Measurements from ENCODE around the gene NNT.
"Not testable (repeated sequence)": the region's sequence is repeated elsewhere in the genome, so short reads cannot be mapped to it uniquely, and the experiment has no call there.

The NNT gene

GRCh38 chr5:43582082-43583005, 20.6 kb upstream of the NNT start:
- in situ Hi-C loops (cut with MboI; ENCODE audit: low sequenced_read_pairs), result no loop called here

- in situ Hi-C loops (cut with MboI; ENCODE audit: low sequenced_read_pairs), result no loop called here
Observed at GRCh38 chr5:43583724-43584123, 19.3 kb upstream of the NNT start.

GRCh38 chr5:43584166-43584699, 18.7 kb upstream of the NNT start:
- in situ Hi-C loops (cut with MboI; ENCODE audit: low sequenced_read_pairs), result no loop called here

GRCh38 chr5:43588842-43589241, 14.1 kb upstream of the NNT start:
- in situ Hi-C loops (cut with MboI; ENCODE audit: low sequenced_read_pairs), result no loop called here

GRCh38 chr5:43589310-43589709, 13.7 kb upstream of the NNT start:
- in situ Hi-C loops (cut with MboI; ENCODE audit: low sequenced_read_pairs), result no loop called here

- in situ Hi-C loops (cut with MboI; ENCODE audit: low sequenced_read_pairs), result no loop called here
Observed at GRCh38 chr5:43590700-43591099, 12.3 kb upstream of the NNT start.

GRCh38 chr5:43592363-43592762, 10.6 kb upstream of the NNT start:
- in situ Hi-C loops (cut with MboI; ENCODE audit: low sequenced_read_pairs), result no loop called here

- in situ Hi-C loops (cut with MboI; ENCODE audit: low sequenced_read_pairs), result not testable (repeated sequence)
Observed at GRCh38 chr5:43598927-43599326, 4.1 kb upstream of the NNT start.

- in situ Hi-C loops (cut with MboI; ENCODE audit: low sequenced_read_pairs), result no loop called here
Observed at GRCh38 chr5:43601454-43602260, 1.3 kb upstream of the NNT start.

GRCh38 chr5:43603344-43604217, 601 bp downstream of the NNT start:
- in situ Hi-C loops (cut with MboI; ENCODE audit: low sequenced_read_pairs), result no loop called here

- in situ Hi-C loops (cut with MboI; ENCODE audit: low sequenced_read_pairs), result no loop called here
Observed at GRCh38 chr5:43604699-43605098, 1.7 kb downstream of the NNT start.

- in situ Hi-C loops (cut with MboI; ENCODE audit: low sequenced_read_pairs), result no loop called here
Observed at GRCh38 chr5:43606351-43606750, 3.4 kb downstream of the NNT start.

GRCh38 chr5:43608406-43608805, 5.4 kb downstream of the NNT start:
- in situ Hi-C loops (cut with MboI; ENCODE audit: low sequenced_read_pairs), result no loop called here

- in situ Hi-C loops (cut with MboI; ENCODE audit: low sequenced_read_pairs), result no loop called here
Observed at GRCh38 chr5:43609752-43610151, 6.8 kb downstream of the NNT start.

- in situ Hi-C loops (cut with MboI; ENCODE audit: low sequenced_read_pairs), result no loop called here
Observed at GRCh38 chr5:43613370-43613769, 10.4 kb downstream of the NNT start.

- in situ Hi-C loops (cut with MboI; ENCODE audit: low sequenced_read_pairs), result no loop called here
Observed at GRCh38 chr5:43615445-43616184, 12.6 kb downstream of the NNT start.

- in situ Hi-C loops (cut with MboI; ENCODE audit: low sequenced_read_pairs), result no loop called here
Observed at GRCh38 chr5:43616535-43616934, 13.6 kb downstream of the NNT start.

GRCh38 chr5:43619380-43619779, 16.4 kb downstream of the NNT start:
- in situ Hi-C loops (cut with MboI; ENCODE audit: low sequenced_read_pairs), result no loop called here

- in situ Hi-C loops (cut with MboI; ENCODE audit: low sequenced_read_pairs), result no loop called here
Observed at GRCh38 chr5:43619911-43620310, 16.9 kb downstream of the NNT start.

GRCh38 chr5:43620944-43621505, 18.0 kb downstream of the NNT start:
- in situ Hi-C loops (cut with MboI; ENCODE audit: low sequenced_read_pairs), result no loop called here
